NCI-H2107 treated with DMSO at 0.1 percent for 48 hours (cell line): ENCODE data around the gene NOPCHAP1.

ENCODE experiments used
- DNase-seq: peaks from one replicate; lab custom pipeline; 2025; ENCODE audit not compliant: unreplicated experiment; lab: John Stamatoyannopoulos, UW

The NOPCHAP1 gene

GRCh38 chr12:105018012-105018411 is 31.9 kb downstream of the NOPCHAP1 start:
- no peak for DNase-seq

GRCh38 chr12:105018776-105019175 is 32.7 kb downstream of the NOPCHAP1 start:
- no peak for DNase-seq

- no peak for DNase-seq
These were observed 34.3 kb downstream of the NOPCHAP1 start for GRCh38 chr12:105020241-105020962.

- no peak for DNase-seq
These were observed 38.8 kb downstream of the NOPCHAP1 start for GRCh38 chr12:105024928-105025327.

- DNase-seq: no peak
These were observed 39.8 kb downstream of the NOPCHAP1 start for GRCh38 chr12:105025890-105026289.

- DNase-seq: no peak
These were observed 40.3 kb downstream of the NOPCHAP1 start for GRCh38 chr12:105026411-105026810.

- DNase-seq: peak; percentile 71
These were observed 45.0 kb downstream of the NOPCHAP1 start for GRCh38 chr12:105030820-105031807.

- DNase-seq: no peak
These were observed 46.7 kb downstream of the NOPCHAP1 start for GRCh38 chr12:105032703-105033357.

- DNase-seq: no peak
These were observed 47.7 kb downstream of the NOPCHAP1 start for GRCh38 chr12:105033851-105034250.
